H1 (cell line): ENCODE data around the gene TDRD3. TPM values are rescaled to one million over a fixed set of nuclear protein-coding genes. Genes with fewer than 3 reads are reported as not detected.

Experiments
- CHD7 ChIP-seq: fragments of 300-600 bp; sonication (generic); IDR thresholded peaks from 2 replicates; pipeline ENCODE4 v1.7.1; 2012; ENCODE audit warnings: low read length, moderate library complexity, mild to moderate bottlenecking, inconsistent platforms; ENCODE audit not compliant: insufficient replicate concordance
- polyA plus RNA-seq, 7 experiments: library from polyadenylated mRNA; depleted of rRNA in 3 of 7; stranded (reverse) in 5 of 7; unstranded in 2 of 7; fragments of >200 nt in 5 of 7; fragments of 200-250 nt in 2 of 7; gene quantifications; 1 replicate in 5 of 7; 2 replicates in 1 of 7; 4 replicates in 1 of 7; pipeline versions ENCODE4 v1.2.1 to v1.2.3, GENCODE V29; 2011 to 2013; ENCODE audit warnings: missing spikeins in 2 of 7, mixed read lengths in 2 of 7
- total RNA-seq: library from RNA; stranded (reverse); fragmentation: NEBNext Ultra II Directional; extraction: Animal tissue kit (Norgen Biotek cat#: 25700); gene quantifications from 2 replicates; pipeline ENCODE4 v1.2.1, GENCODE V29; 2021

The TDRD3 gene
- total and polyA plus RNA-seq, 2 of the 8 experiments (the other 6 are each of a cell fraction or from before 2014, with no cell fraction given) = 2.5 to 14.7 TPM

GRCh38 chr13:60433505-60433904 is 36.5 kb downstream of the TDRD3 start (continued):
- no peak for TF ChIP-seq CHD7
- TF ChIP-seq, all 59 proteins: peak for 0
